Heart left ventricle (tissue), 16 donors: ENCODE results near the gene WWOX. TPM values are rescaled to one million over a fixed set of nuclear protein-coding genes. Genes with fewer than 3 reads are reported as not detected.

Experiments
- ATAC-seq, 4 donors: fragments of 200-7000 bp; cut with Tn5 transposase; one replicate each; pipeline ENCODE4 v1.9.1; 2020 to 2022; ENCODE audit warnings: moderate library complexity in 4 of 4, mild to moderate bottlenecking in 3 of 4, moderate number of reproducible peaks in 1 of 4
- DNase-seq, 5 donors: peaks; one replicate each; pipeline ENCODE4 v3.0.0-alpha.2; 2020
- H3K27ac ChIP-seq, 12 donors: fragments of 200-600 bp; sonication (generic) in 4 of 12; one replicate each; pipeline versions ENCODE4 v1.5.0 to v1.8.0; 2016 to 2022; ENCODE audit warnings: mild to moderate bottlenecking in 2 of 12
- H3K27me3 ChIP-seq, 9 donors: fragments of 200-600 bp; sonication (generic) in 2 of 9; one replicate each; pipeline versions ENCODE4 v1.5.1 to v1.8.0; 2016 to 2022; ENCODE audit warnings: mild to moderate bottlenecking in 3 of 9
- H3K36me3 ChIP-seq, 9 donors: fragments of 200-600 bp; sonication (generic) in 2 of 9; one replicate each; pipeline versions ENCODE4 v1.5.0 to v1.8.0; 2018 to 2022; ENCODE audit warnings: mild to moderate bottlenecking in 2 of 9
- H3K4me1 ChIP-seq, 12 donors: fragments of 200-600 bp; sonication (generic) in 4 of 12; one replicate each; pipeline versions ENCODE4 v1.5.0 to v1.8.0; 2016 to 2022; ENCODE audit warnings: mild to moderate bottlenecking in 3 of 12
- H3K4me3 ChIP-seq, 12 donors: fragments of 200-600 bp; sonication (generic) in 4 of 12; one replicate each; pipeline versions ENCODE4 v1.5.0 to v1.8.0; 2017 to 2022; ENCODE audit warnings: mild to moderate bottlenecking in 9 of 12, moderate library complexity in 4 of 12
- H3K9me3 ChIP-seq, 12 donors: fragments of 200-600 bp; sonication (generic) in 4 of 12; one replicate each; pipeline versions ENCODE4 v1.5.0 to v1.8.0; 2016 to 2022; ENCODE audit warnings: mild to moderate bottlenecking in 1 of 12
- POLR2A ChIP-seq, 2 donors: fragments of 450-650 bp; IDR thresholded peaks; one replicate each; pipeline ENCODE4 v1.6.1; 2017; ENCODE audit warnings: antibody characterized with exemption in 2 of 2, mild to moderate bottlenecking in 2 of 2, moderate library complexity in 2 of 2
- WGBS, 4 donors: extraction: QIAGEN DNeasy Blood & Tissue Kit in 2 of 4; methylation state at CpG; one replicate each; pipeline versions ENCODE4 v1.1.5 to v1.1.7; 2013 to 2018; 5-methylcytosine and 5-hydroxymethylcytosine counted together
- intact Hi-C, 10 donors: fragments of 100-400 bp; cut with DNase I; formaldehyde crosslinking; loops; one replicate each; pipeline versions ENCODE4 v1.11.1 to v1.14.2; 2022
- polyA plus RNA-seq, 2 donors: library from polyadenylated mRNA; stranded (reverse); fragments of 200-250 nt; gene quantifications; one replicate each; pipeline ENCODE4 v1.2.3, GENCODE V29; 2013
- total RNA-seq, 9 donors: library from RNA; depleted of rRNA in 2 of 9; stranded (reverse); fragments of >200 nt in 2 of 9; fragmentation: NEBNext Ultra II Directional in 3 of 9; extraction: Animal tissue kit (Norgen Biotek cat#: 25700) in 3 of 9; gene quantifications; one replicate each; pipeline versions ENCODE4 v1.1.0 to v1.2.4, GENCODE V29; 2016 to 2023
- TF ChIP-seq, protein P1 (sequence below), 12 donors: fragments of 200-600 bp; sonication (generic) in 4 of 12; IDR thresholded peaks; one replicate each; pipeline versions ENCODE4 v1.5.0 to v1.8.0; 2018 to 2022; ENCODE audit warnings: antibody characterized with exemption in 12 of 12, mild to moderate bottlenecking in 5 of 12
- donor health status: ischemic (EF 13 %, LVEDD 7.1; RV severe dilation, severe dysfunction).
- donor health status: healthy with polysubstance abuse.
- donor health status: DM: no; HTN: yes; CAD: no.
- donor health status: DM: no; HTN: no; CAD: no.
- donor health status: ischemic (EF 25% LVEDD 6.9; RV normal size, moderate dysfunction).
- donor health status: ischemic (EF 25% LVEDD 5.7; RV mildly dilated, moderate dysfunction).
- donor health status: healthy.
- donor health status: DM: yes; HTN: yes; CAD: no.
- donor health status: ischemic (EF 35%, LVEDD 5.7; RV mildly dilated, moderate dysfunction).
- donor health status: nonischemic (EF 11% LVEDD 7.7; RV severe dilation, severe dysfunction).
- donor health status: DM: yes; HTN: yes; CAD: no.
- donor health status: PGD.
- donor health status: ischemic (EF 29% LVEDD 5.4; RV normal size, mild dysfunction).
- donor health status: nonischemic (EF 23%, LVEDD 6.1; RV moderate dilation, normal function).

WWOX gene
- total and polyA plus RNA-seq, 11 donors = 4.3 to 18.3 (median 9.1) TPM

DNA sequence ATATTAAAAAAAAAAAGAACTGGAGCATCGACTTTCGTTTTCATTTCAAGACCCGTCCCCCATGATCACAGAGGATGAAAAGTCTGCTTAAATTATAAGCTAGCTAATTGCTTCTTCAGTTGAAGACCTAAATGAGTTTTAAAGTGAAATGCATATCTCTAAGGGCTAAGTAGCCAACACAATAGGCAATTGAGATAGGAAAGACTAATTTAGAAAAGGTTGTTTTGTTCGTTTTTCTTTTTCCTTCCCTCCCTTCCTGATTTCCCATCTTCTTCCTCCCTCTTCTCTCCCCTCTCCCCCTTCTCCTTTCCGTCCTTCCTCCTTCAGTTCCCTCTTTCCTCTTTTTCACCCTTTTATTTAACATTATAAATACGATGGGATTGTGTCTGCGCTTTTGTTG is 377.2 kb downstream of the WWOX start:
- no peaks in the 10 kb centered on the region for H3K9me3 ChIP-seq
- no peak for DNase-seq
- WGBS, 4 donors = 76 to 86% (median 85%) methylated on average over 7 of the region's 7 CpGs
- H3K4me3 ChIP-seq = no peak overlapping the region
- H3K27ac ChIP-seq = no peak overlapping the region
- no peaks in the 10 kb centered on the region for H3K4me1 ChIP-seq
- H3K27me3 ChIP-seq = no peaks in the 10 kb centered on the region
- TF ChIP-seq, protein P1, sequence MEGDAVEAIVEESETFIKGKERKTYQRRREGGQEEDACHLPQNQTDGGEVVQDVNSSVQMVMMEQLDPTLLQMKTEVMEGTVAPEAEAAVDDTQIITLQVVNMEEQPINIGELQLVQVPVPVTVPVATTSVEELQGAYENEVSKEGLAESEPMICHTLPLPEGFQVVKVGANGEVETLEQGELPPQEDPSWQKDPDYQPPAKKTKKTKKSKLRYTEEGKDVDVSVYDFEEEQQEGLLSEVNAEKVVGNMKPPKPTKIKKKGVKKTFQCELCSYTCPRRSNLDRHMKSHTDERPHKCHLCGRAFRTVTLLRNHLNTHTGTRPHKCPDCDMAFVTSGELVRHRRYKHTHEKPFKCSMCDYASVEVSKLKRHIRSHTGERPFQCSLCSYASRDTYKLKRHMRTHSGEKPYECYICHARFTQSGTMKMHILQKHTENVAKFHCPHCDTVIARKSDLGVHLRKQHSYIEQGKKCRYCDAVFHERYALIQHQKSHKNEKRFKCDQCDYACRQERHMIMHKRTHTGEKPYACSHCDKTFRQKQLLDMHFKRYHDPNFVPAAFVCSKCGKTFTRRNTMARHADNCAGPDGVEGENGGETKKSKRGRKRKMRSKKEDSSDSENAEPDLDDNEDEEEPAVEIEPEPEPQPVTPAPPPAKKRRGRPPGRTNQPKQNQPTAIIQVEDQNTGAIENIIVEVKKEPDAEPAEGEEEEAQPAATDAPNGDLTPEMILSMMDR (IDR thresholded peaks at IDR 0.05) = no peak
- TF ChIP-seq POLR2A (IDR thresholded peaks at IDR 0.05) = no peak
- no peaks in the 10 kb centered on the region for H3K36me3 ChIP-seq
- intact Hi-C loops = no loop called here
- no peak for ATAC-seq

DNA sequence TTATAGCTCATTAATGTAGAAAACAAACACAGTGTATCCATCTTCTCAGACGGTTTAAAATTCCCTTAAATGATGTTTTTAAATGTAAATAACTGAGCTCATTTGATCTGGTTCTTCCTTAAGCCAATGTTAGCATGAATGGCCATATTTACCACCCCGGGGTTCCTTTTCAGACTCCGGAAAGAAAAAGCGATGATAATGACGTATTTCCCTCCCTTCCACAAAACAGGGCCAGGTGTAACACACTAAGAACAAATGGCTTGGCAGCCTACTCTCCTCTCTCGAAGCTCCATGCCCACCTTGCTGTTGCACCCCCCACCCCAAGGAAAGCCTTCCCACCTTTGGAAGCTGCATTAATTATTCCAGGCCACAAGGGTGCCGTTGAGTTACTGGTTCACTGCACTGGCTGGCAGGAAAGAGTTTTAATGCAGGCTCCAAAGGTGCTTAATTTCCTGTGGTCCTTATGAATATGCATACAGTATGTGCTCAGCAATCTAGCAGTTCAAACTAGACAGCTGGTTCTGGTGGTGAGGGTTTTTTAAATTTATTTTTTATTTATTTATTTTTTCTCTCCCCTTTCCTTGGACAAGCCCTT is 378.9 kb downstream of the WWOX start:
- WGBS, 4 donors = 70 to 74% (median 72%) methylated on average over 7 of the region's 7 CpGs
- H3K27me3 ChIP-seq = no peaks in the 10 kb centered on the region
- intact Hi-C loops = no loop called here
- H3K4me3 ChIP-seq = no peak overlapping the region
- H3K27ac ChIP-seq = no peak overlapping the region
- DNase-seq = peak in 1 of 5 donors; percentile 19
- H3K36me3 ChIP-seq = no peaks in the 10 kb centered on the region
- H3K9me3 ChIP-seq = no peaks in the 10 kb centered on the region
- TF ChIP-seq, protein P1 (IDR thresholded peaks at IDR 0.05) = peak in 8 of 12 donors; percentile 25 to 60 (median 37)
- no peak for TF ChIP-seq POLR2A (IDR thresholded peaks at IDR 0.05)
- ATAC-seq = peak in 1 of 4 donors; percentile 41
- H3K4me1 ChIP-seq = no peaks in the 10 kb centered on the region

- no peak for ATAC-seq
- TF ChIP-seq, protein P1 (IDR thresholded peaks at IDR 0.05) = no peak
- WGBS, 4 donors = 94 to 100% (median 95%) methylated on average over 2 of the region's 2 CpGs
- DNase-seq = no peak
- Histone ChIP-seq H3K27ac (no peak overlapping the region), H3K36me3 (no peaks in the 10 kb centered on the region), H3K9me3 (no peaks in the 10 kb centered on the region), H3K4me1 (no peaks in the 10 kb centered on the region), H3K4me3 (no peak overlapping the region), H3K27me3 (no peaks in the 10 kb centered on the region)
- intact Hi-C loops = no loop called here
Measured at GRCh38 chr16:78479723-78480122, 380.3 kb downstream of the WWOX start.

GRCh38 chr16:78480588-78480987 is 381.1 kb downstream of the WWOX start:
- DNase-seq (no peak), ATAC-seq (no peak)
- Histone ChIP-seq H3K4me1 (no peaks in the 10 kb centered on the region), H3K27me3 (no peaks in the 10 kb centered on the region), H3K9me3 (no peaks in the 10 kb centered on the region), H3K4me3 (no peak overlapping the region), H3K36me3 (no peaks in the 10 kb centered on the region), H3K27ac (no peak overlapping the region)
- 67 to 97% (median 81%) methylated on average over 2 of the region's 2 CpGs for WGBS, 4 donors
- no peak for TF ChIP-seq POLR2A (IDR thresholded peaks at IDR 0.05)
- TF ChIP-seq, protein P1 (IDR thresholded peaks at IDR 0.05) = no peak
- intact Hi-C loops = no loop called here
